Measurements from ENCODE around the gene KCNQ5. TPM values are rescaled to one million over a fixed set of nuclear protein-coding genes. Genes with fewer than 3 reads are reported as not detected.
A peak's percentile ranks its signal among the peaks of the same experiment; 100 is the strongest.

The KCNQ5 gene
- total RNA-seq, 2 experiments from 2014 or later: 2.1 to 2.5 TPM

- Mint-ChIP-seq H3K36me3 (ENCODE audit: low read depth) (no peaks in the 10 kb centered on the region), H3K4me3 (no peak overlapping the region), H3K4me1 (ENCODE audit: low read depth) (no peaks in the 10 kb centered on the region), H3K9me3 (no peaks in the 10 kb centered on the region), H3K27ac (no peak overlapping the region), H3K27me3 (peaks cover 11% of the 10 kb centered on the region)
- Histone ChIP-seq H3K27ac (ENCODE audit: low read depth in 1 of 2, low read length in 2 of 2) (no peak overlapping the region), H3K9me3 (ENCODE audit: control insufficient read depth in 1 of 2, insufficient read depth in 1 of 2, low read length in 2 of 2) (no peaks in the 10 kb centered on the region), H3K4me3 (ENCODE audit: low read length) (no peak overlapping the region), H3K27me3 (ENCODE audit: control insufficient read depth in 1 of 2, insufficient read depth in 2 of 2, low read length in 2 of 2) (no peaks in the 10 kb centered on the region), H3K4me1 (ENCODE audit: insufficient read depth, low read length) (peaks cover 3% of the 10 kb centered on the region), H3K36me3 (ENCODE audit: insufficient read depth, low read length) (no peaks in the 10 kb centered on the region)
- ChIA-PET POLR2A (no interaction called here), CTCF (interaction anchor here (5.2 kb wide), 1 partner anchor 721 kb away, joined by 46 read pairs; no protein-coding TSS in a partner anchor)
- DNase-seq: no peak
- ATAC-seq (ENCODE audit: poor library complexity): no peak
- TF ChIP-seq CTCF (IDR thresholded peaks at IDR 0.05): no peak
- intact Hi-C loops (cut with DNase I, micrococcal nuclease): loop anchor here in 1 of 2 experiments (2.0 kb wide), 2 partner anchors 49 to 511 kb away; no protein-coding TSS in a partner anchor
Observed at GRCh38 chr6:73131706-73132105, 509.8 kb downstream of the KCNQ5 start.

GRCh38 chr6:73134588-73134987 lies 512.7 kb downstream of the KCNQ5 start:
- ChIA-PET CTCF (interaction anchor here (1.2 kb wide), 1 partner anchor 723 kb away, joined by 3 read pairs; no protein-coding TSS in a partner anchor), POLR2A (no interaction called here)
- Histone ChIP-seq H3K27ac (ENCODE audit: low read depth in 1 of 2, low read length in 2 of 2) (no peak overlapping the region), H3K4me3 (ENCODE audit: low read length) (no peak overlapping the region), H3K36me3 (ENCODE audit: insufficient read depth, low read length) (no peaks in the 10 kb centered on the region), H3K27me3 (ENCODE audit: control insufficient read depth in 1 of 2, insufficient read depth in 2 of 2, low read length in 2 of 2) (no peaks in the 10 kb centered on the region), H3K4me1 (ENCODE audit: insufficient read depth, low read length) (peaks cover 3% of the 10 kb centered on the region), H3K9me3 (ENCODE audit: control insufficient read depth in 1 of 2, insufficient read depth in 1 of 2, low read length in 2 of 2) (no peaks in the 10 kb centered on the region)
- no peaks in the 10 kb centered on the region for H3K9me3 Mint-ChIP-seq
- H3K4me3 Mint-ChIP-seq: no peak overlapping the region
- no peak for TF ChIP-seq CTCF (IDR thresholded peaks at IDR 0.05)
- intact Hi-C loops (cut with DNase I, micrococcal nuclease): no loop called here
- peaks cover 3% of the 10 kb centered on the region for H3K27me3 Mint-ChIP-seq
- H3K4me1 Mint-ChIP-seq (ENCODE audit: low read depth): no peaks in the 10 kb centered on the region
- H3K36me3 Mint-ChIP-seq (ENCODE audit: low read depth): no peaks in the 10 kb centered on the region
- DNase-seq (peak in 3 of 14 experiments; percentile 4 to 15 (median 4)), ATAC-seq (ENCODE audit: poor library complexity) (no peak)
- H3K27ac Mint-ChIP-seq: no peak overlapping the region

DNA sequence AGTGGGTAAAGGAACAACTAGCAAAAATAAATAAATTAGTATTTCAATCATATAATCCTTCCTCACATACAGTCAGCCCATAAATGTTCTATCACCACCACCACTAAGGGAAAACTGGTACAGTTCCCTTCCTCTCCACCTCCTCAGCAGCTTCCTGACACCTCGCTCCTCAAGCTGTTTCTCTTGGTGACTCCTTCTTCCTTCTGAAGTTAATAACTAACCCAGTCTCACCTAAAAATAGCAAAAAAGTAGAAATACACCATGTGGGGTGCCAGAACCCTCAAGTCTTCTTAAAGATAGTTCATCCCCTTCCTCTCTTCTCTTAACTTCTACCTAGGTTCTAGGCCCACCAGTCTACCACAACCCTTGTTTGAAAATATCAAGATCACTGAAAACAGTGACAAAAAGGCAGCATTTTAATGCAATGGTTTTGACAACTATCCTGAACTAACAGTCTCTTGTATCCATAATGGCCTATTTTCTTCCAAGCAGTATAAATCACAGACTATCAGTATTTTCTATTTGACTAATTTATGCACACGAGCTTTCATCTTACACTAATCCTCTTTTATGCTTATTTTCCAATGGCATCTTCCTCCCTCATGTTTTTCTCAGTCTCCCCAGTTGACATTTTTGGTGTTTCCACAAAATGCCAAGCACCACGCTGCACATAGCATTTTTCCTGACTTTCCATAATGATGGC lies 518.0 kb downstream of the KCNQ5 start:
- Histone ChIP-seq H3K4me3 (ENCODE audit: low read length) (no peak overlapping the region), H3K27me3 (ENCODE audit: control insufficient read depth in 1 of 2, insufficient read depth in 2 of 2, low read length in 2 of 2) (no peaks in the 10 kb centered on the region), H3K9me3 (ENCODE audit: control insufficient read depth in 1 of 2, insufficient read depth in 1 of 2, low read length in 2 of 2) (no peaks in the 10 kb centered on the region), H3K36me3 (ENCODE audit: insufficient read depth, low read length) (no peaks in the 10 kb centered on the region), H3K4me1 (ENCODE audit: insufficient read depth, low read length) (no peaks in the 10 kb centered on the region), H3K27ac (ENCODE audit: low read depth in 1 of 2, low read length in 2 of 2) (no peak overlapping the region)
- DNase-seq: no peak
- TF ChIP-seq CTCF (IDR thresholded peaks at IDR 0.05): no peak
- Mint-ChIP-seq H3K4me1 (ENCODE audit: low read depth) (no peaks in the 10 kb centered on the region), H3K27me3 (no peaks in the 10 kb centered on the region), H3K9me3 (no peaks in the 10 kb centered on the region), H3K36me3 (ENCODE audit: low read depth) (no peaks in the 10 kb centered on the region), H3K27ac (no peak overlapping the region), H3K4me3 (no peak overlapping the region)
- intact Hi-C loops (cut with DNase I, micrococcal nuclease): no loop called here
- POLR2A ChIA-PET: no interaction called here
- no peak for ATAC-seq (ENCODE audit: poor library complexity)
- CTCF ChIA-PET: no interaction called here

Data from CD4-positive, alpha-beta T cell (primary cell).